H1 (cell line): Measurements from ENCODE around the gene EPX. TPM values are rescaled to one million over a fixed set of nuclear protein-coding genes. Genes with fewer than 3 reads are reported as not detected.

Experiments
- ATF2 ChIP-seq: IDR thresholded peaks from 2 replicates; pipeline ENCODE4 v1.6.1; 2012; ENCODE audit warnings: low read length, inconsistent platforms
- CHD2 ChIP-seq: IDR thresholded peaks from 2 replicates; pipeline ENCODE4 v1.6.1; 2012; ENCODE audit warnings: low read length, improper control_type of control experiment
- EP300 ChIP-seq, 2 experiments: IDR thresholded peaks; 1 replicate in 1 of 2; 2 replicates in 1 of 2; pipeline ENCODE4 v1.6.1; 2011 to 2012; ENCODE audit warnings: low read depth in 2 of 2, low read length in 2 of 2, mild to moderate bottlenecking in 2 of 2, borderline replicate concordance in 1 of 2, inconsistent platforms in 1 of 2, moderate library complexity in 1 of 2
- KDM5A ChIP-seq: fragments of 200-600 bp; IDR thresholded peaks from 2 replicates; pipeline ENCODE4 v1.7.1; 2012; ENCODE audit warnings: mild to moderate bottlenecking, low read length, inconsistent platforms, mixed read lengths
- MAX ChIP-seq: IDR thresholded peaks from 2 replicates; pipeline ENCODE4 v1.6.1; 2012; ENCODE audit warnings: inconsistent platforms
- SIX5 ChIP-seq: IDR thresholded peaks from 2 replicates; pipeline ENCODE4 v1.6.1; 2011; ENCODE audit warnings: mild to moderate bottlenecking, low read depth, low read length
- SP2 ChIP-seq: IDR thresholded peaks from 2 replicates; pipeline ENCODE4 v1.6.1; 2012; ENCODE audit warnings: mild to moderate bottlenecking, low read length, inconsistent platforms
- TBP ChIP-seq: IDR thresholded peaks from 2 replicates; pipeline ENCODE4 v1.6.1; 2011; ENCODE audit warnings: low read depth, low read length, improper control_type of control experiment
- TEAD4 ChIP-seq: IDR thresholded peaks from 2 replicates; pipeline ENCODE4 v1.6.1; 2012; ENCODE audit warnings: low read depth, low read length, inconsistent platforms, mixed read lengths
- polyA plus RNA-seq, 7 experiments: library from polyadenylated mRNA; depleted of rRNA in 3 of 7; stranded (reverse) in 5 of 7; unstranded in 2 of 7; fragments of >200 nt in 5 of 7; fragments of 200-250 nt in 2 of 7; gene quantifications; 1 replicate in 5 of 7; 2 replicates in 1 of 7; 4 replicates in 1 of 7; pipeline versions ENCODE4 v1.2.1 to v1.2.3, GENCODE V29; 2011 to 2013; ENCODE audit warnings: missing spikeins in 2 of 7, mixed read lengths in 2 of 7
- total RNA-seq: library from RNA; stranded (reverse); fragmentation: NEBNext Ultra II Directional; extraction: Animal tissue kit (Norgen Biotek cat#: 25700); gene quantifications from 2 replicates; pipeline ENCODE4 v1.2.1, GENCODE V29; 2021
- TF ChIP-seq, protein P1 (sequence below): fragments of 300-600 bp; sonication (generic); IDR thresholded peaks from 2 replicates; pipeline ENCODE4 v1.7.1; 2012; ENCODE audit warnings: low read length, moderate library complexity, mild to moderate bottlenecking, inconsistent platforms; ENCODE audit not compliant: insufficient replicate concordance

The EPX gene
- total and polyA plus RNA-seq, 2 of the 8 experiments (the other 6 are each of a cell fraction or from before 2014, with no cell fraction given), result not detected

DNA sequence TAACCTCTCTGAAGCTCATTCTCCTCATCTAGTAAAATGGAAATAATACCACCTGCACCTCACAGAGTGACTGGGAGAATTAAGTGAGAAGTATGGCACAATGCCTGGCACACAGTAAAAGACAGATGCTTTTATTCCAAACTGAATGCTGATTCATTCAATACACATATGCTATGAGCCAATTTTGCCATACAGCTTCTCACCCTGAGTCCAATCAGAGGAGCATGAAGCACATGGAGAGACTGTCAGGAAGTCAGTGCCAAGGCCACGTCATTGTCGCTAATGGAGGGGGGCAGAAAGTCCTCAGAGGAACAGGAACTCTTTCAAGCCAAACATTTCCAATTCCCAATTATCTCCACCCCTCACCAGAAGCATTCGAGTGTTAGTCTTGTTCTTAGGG lies 14.9 kb downstream of the EPX start (continued):
- TF ChIP-seq, protein P1, sequence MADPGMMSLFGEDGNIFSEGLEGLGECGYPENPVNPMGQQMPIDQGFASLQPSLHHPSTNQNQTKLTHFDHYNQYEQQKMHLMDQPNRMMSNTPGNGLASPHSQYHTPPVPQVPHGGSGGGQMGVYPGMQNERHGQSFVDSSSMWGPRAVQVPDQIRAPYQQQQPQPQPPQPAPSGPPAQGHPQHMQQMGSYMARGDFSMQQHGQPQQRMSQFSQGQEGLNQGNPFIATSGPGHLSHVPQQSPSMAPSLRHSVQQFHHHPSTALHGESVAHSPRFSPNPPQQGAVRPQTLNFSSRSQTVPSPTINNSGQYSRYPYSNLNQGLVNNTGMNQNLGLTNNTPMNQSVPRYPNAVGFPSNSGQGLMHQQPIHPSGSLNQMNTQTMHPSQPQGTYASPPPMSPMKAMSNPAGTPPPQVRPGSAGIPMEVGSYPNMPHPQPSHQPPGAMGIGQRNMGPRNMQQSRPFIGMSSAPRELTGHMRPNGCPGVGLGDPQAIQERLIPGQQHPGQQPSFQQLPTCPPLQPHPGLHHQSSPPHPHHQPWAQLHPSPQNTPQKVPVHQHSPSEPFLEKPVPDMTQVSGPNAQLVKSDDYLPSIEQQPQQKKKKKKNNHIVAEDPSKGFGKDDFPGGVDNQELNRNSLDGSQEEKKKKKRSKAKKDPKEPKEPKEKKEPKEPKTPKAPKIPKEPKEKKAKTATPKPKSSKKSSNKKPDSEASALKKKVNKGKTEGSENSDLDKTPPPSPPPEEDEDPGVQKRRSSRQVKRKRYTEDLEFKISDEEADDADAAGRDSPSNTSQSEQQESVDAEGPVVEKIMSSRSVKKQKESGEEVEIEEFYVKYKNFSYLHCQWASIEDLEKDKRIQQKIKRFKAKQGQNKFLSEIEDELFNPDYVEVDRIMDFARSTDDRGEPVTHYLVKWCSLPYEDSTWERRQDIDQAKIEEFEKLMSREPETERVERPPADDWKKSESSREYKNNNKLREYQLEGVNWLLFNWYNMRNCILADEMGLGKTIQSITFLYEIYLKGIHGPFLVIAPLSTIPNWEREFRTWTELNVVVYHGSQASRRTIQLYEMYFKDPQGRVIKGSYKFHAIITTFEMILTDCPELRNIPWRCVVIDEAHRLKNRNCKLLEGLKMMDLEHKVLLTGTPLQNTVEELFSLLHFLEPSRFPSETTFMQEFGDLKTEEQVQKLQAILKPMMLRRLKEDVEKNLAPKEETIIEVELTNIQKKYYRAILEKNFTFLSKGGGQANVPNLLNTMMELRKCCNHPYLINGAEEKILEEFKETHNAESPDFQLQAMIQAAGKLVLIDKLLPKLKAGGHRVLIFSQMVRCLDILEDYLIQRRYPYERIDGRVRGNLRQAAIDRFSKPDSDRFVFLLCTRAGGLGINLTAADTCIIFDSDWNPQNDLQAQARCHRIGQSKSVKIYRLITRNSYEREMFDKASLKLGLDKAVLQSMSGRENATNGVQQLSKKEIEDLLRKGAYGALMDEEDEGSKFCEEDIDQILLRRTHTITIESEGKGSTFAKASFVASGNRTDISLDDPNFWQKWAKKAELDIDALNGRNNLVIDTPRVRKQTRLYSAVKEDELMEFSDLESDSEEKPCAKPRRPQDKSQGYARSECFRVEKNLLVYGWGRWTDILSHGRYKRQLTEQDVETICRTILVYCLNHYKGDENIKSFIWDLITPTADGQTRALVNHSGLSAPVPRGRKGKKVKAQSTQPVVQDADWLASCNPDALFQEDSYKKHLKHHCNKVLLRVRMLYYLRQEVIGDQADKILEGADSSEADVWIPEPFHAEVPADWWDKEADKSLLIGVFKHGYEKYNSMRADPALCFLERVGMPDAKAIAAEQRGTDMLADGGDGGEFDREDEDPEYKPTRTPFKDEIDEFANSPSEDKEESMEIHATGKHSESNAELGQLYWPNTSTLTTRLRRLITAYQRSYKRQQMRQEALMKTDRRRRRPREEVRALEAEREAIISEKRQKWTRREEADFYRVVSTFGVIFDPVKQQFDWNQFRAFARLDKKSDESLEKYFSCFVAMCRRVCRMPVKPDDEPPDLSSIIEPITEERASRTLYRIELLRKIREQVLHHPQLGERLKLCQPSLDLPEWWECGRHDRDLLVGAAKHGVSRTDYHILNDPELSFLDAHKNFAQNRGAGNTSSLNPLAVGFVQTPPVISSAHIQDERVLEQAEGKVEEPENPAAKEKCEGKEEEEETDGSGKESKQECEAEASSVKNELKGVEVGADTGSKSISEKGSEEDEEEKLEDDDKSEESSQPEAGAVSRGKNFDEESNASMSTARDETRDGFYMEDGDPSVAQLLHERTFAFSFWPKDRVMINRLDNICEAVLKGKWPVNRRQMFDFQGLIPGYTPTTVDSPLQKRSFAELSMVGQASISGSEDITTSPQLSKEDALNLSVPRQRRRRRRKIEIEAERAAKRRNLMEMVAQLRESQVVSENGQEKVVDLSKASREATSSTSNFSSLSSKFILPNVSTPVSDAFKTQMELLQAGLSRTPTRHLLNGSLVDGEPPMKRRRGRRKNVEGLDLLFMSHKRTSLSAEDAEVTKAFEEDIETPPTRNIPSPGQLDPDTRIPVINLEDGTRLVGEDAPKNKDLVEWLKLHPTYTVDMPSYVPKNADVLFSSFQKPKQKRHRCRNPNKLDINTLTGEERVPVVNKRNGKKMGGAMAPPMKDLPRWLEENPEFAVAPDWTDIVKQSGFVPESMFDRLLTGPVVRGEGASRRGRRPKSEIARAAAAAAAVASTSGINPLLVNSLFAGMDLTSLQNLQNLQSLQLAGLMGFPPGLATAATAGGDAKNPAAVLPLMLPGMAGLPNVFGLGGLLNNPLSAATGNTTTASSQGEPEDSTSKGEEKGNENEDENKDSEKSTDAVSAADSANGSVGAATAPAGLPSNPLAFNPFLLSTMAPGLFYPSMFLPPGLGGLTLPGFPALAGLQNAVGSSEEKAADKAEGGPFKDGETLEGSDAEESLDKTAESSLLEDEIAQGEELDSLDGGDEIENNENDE, result no peak
- no peak for TF ChIP-seq SP2
- no peak for TF ChIP-seq ATF2
- no peak for TF ChIP-seq SIX5
- TF ChIP-seq CHD2, result no peak
- no peak for TF ChIP-seq MAX
- TF ChIP-seq TBP, result no peak
- TF ChIP-seq KDM5A, result no peak
- no peak for TF ChIP-seq TEAD4
- TF ChIP-seq EP300 (IDR thresholded peaks at IDR 0.05; ENCODE audit: borderline replicate concordance in 1 of 2, low read depth in 2 of 2, low read length in 2 of 2), result no peak
